Suppressor macrophage treated with lipopolysaccharide for 4 hours (primary cell): ENCODE results near the gene ABCB11.
A peak's percentile ranks its signal among the peaks of the same experiment; 100 is the strongest.
"Not testable (repeated sequence)": the region's sequence is repeated elsewhere in the genome, so short reads cannot be mapped to it uniquely, and the experiment has no call there.

ENCODE experiments used
- DNase-seq: peaks from one replicate; pipeline ENCODE4 v3.0.0-alpha.2; 2020

ABCB11 gene

GRCh38 chr2:169031202-169031601, at the start of gene ABCB11:
Gene ABCB11, minus strand, starts transcription at chr2:169031324. Its CDS starts 13,199 bp downstream, at chr2:169018125.
- DNase-seq, result no peak

GRCh38 chr2:169080250-169081069, 49.3 kb upstream of the ABCB11 start:
- peak; percentile 73 for DNase-seq

GRCh38 chr2:169077674-169078240, 46.6 kb upstream of the ABCB11 start:
- no peak for DNase-seq

GRCh38 chr2:169073963-169074751, 43.0 kb upstream of the ABCB11 start:
- peak; percentile 35 for DNase-seq

GRCh38 chr2:169073211-169073962, 42.3 kb upstream of the ABCB11 start:
- no peak for DNase-seq

GRCh38 chr2:169072163-169072925, 41.2 kb upstream of the ABCB11 start:
- DNase-seq, result peak; percentile 93

GRCh38 chr2:169071455-169071854, 40.3 kb upstream of the ABCB11 start:
- peak; percentile 12 for DNase-seq

GRCh38 chr2:169069833-169070232, 38.7 kb upstream of the ABCB11 start:
- DNase-seq, result no peak

- DNase-seq, result peak; percentile 89
These were observed 38.2 kb upstream of the ABCB11 start, which contains the start of gene DHRS9 for GRCh38 chr2:169069341-169069740. Gene DHRS9, plus strand, starts transcription at chr2:169069563. Its CDS starts 12,019 bp downstream, at chr2:169081582.

GRCh38 chr2:169066897-169067296, 35.8 kb upstream of the ABCB11 start:
- peak; percentile 25 for DNase-seq

- DNase-seq, result no peak
These were observed 34.9 kb upstream of the ABCB11 start for GRCh38 chr2:169065864-169066517.

- DNase-seq, result no peak
These were observed 34.3 kb upstream of the ABCB11 start for GRCh38 chr2:169065422-169065821.

GRCh38 chr2:169064199-169064598, 33.1 kb upstream of the ABCB11 start:
- DNase-seq, result not testable (repeated sequence)

GRCh38 chr2:169054575-169054974, 23.5 kb upstream of the ABCB11 start:
- DNase-seq, result not testable (repeated sequence)

GRCh38 chr2:169050476-169051240, 19.5 kb upstream of the ABCB11 start:
- peak; percentile 67 for DNase-seq

GRCh38 chr2:169049142-169049541, 18.0 kb upstream of the ABCB11 start:
- DNase-seq, result no peak

GRCh38 chr2:169047256-169048250, 16.4 kb upstream of the ABCB11 start:
- peak; percentile 33 for DNase-seq

- DNase-seq, result no peak
These were observed 15.5 kb upstream of the ABCB11 start for GRCh38 chr2:169046440-169047151.

GRCh38 chr2:169042856-169043255, 11.7 kb upstream of the ABCB11 start:
- no peak for DNase-seq
